Measurements from ENCODE around the gene ADAM12.

ADAM12 gene

DNA sequence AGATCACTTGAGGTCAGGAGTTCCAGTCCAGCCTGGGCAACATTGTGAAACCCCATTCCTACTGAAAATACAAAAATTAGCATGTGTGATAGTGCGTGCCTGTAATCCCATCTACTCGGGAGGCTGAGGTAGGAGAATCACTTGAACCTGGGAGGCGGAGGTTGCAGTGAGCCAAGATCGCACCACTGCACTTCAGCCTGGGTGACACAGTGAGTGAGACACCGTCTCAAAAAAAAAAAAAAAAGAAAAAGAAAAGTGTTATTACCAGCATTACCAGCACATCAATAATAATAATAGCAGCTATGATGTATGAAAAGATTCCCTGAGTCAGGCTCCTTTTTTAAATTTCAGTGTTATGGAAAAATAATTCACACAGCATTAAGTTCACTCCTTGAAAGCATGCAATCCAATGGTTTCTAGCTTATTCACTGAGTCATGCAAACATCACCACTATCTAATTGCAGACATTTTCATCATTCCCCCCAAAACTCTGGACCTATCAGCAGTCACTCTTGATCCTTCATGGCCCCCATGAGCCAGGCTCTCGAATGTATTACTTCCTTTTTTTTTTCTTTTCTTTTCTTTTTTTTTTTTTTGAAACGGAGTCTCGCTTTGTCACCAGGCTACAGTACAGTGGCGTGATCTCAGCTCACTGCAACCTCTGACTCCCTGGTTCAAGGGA, 263.5 kb downstream of the ADAM12 start:
- TF ChIP-seq, protein P1, sequence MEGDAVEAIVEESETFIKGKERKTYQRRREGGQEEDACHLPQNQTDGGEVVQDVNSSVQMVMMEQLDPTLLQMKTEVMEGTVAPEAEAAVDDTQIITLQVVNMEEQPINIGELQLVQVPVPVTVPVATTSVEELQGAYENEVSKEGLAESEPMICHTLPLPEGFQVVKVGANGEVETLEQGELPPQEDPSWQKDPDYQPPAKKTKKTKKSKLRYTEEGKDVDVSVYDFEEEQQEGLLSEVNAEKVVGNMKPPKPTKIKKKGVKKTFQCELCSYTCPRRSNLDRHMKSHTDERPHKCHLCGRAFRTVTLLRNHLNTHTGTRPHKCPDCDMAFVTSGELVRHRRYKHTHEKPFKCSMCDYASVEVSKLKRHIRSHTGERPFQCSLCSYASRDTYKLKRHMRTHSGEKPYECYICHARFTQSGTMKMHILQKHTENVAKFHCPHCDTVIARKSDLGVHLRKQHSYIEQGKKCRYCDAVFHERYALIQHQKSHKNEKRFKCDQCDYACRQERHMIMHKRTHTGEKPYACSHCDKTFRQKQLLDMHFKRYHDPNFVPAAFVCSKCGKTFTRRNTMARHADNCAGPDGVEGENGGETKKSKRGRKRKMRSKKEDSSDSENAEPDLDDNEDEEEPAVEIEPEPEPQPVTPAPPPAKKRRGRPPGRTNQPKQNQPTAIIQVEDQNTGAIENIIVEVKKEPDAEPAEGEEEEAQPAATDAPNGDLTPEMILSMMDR (conservative IDR thresholded peaks at IDR 0.05; ENCODE audit: control insufficient read depth, insufficient read depth, low read depth, low read length): no peak
- no peak for DNase-seq (ENCODE audit: low read depth)
- no peak overlapping the region for H3K4me3 ChIP-seq (ENCODE audit: control insufficient read depth, low read depth, low read length)

DNA sequence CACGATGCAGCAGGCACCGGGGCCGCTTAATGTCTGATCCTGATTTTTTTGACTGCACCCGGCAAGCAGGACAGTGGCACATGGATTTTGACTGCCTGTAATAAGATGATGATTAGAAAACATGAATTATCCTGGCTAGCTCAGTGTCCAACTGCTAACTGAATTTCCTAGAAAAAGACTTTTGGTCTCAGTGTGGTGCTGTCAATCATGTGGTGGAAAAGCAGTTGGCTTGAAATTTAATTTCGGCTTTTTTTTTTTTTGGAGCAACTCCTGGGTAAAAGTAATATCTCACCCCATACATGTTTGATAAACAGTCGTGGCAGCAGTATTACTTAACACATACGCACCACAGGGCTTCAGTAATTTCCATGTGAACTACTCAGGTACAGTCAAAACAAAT, 264.2 kb downstream of the ADAM12 start:
- TF ChIP-seq, protein P1 (conservative IDR thresholded peaks at IDR 0.05; ENCODE audit: control insufficient read depth, insufficient read depth, low read depth, low read length): no peak
- no peak overlapping the region for H3K4me3 ChIP-seq (ENCODE audit: control insufficient read depth, low read depth, low read length)
- DNase-seq (ENCODE audit: low read depth): no peak

DNA sequence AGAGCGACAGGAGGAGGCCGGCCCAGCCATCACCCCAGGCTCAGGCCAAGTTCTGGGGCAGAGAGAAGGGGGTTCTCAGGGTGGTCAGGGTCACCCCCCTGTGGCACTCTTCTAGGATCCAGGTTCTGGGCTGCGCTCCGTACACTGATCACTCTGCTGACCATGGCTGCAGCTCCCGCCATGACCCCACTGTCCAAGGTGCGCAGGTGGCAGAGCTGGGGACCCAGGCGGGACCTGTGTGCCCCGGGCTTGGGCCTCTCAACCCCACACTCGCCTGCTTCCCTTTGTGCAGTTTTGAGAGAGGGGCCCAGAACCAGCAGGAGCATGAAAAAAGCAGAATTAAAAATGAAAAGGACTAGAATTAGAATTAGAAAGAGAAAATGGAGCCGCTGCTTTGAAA, 264.8 kb downstream of the ADAM12 start:
- TF ChIP-seq, protein P1 (conservative IDR thresholded peaks at IDR 0.05; ENCODE audit: control insufficient read depth, insufficient read depth, low read depth, low read length): no peak
- DNase-seq (ENCODE audit: low read depth): no peak
- no peak overlapping the region for H3K4me3 ChIP-seq (ENCODE audit: control insufficient read depth, low read depth, low read length)

DNA sequence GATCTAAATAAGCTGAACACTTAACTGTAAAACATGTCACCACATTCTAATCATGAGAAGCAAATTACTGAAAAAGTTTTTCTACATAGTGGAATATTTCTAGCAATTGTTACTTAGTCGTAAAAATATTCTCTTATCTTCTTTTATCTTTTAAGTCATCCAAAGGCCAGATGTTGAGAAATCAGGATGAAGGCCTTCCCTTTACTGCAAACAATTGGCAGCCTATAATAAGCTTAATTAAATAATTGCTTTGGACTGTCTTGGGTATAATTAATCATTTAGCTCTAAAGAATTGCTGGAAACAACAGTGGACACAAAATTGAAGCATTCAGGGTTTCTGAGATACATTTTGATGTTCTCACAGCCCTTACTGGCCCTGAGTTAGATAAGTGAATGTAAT, 265.4 kb downstream of the ADAM12 start:
- TF ChIP-seq, protein P1 (conservative IDR thresholded peaks at IDR 0.05; ENCODE audit: control insufficient read depth, insufficient read depth, low read depth, low read length): no peak
- H3K4me3 ChIP-seq (ENCODE audit: control insufficient read depth, low read depth, low read length): no peak overlapping the region
- DNase-seq (ENCODE audit: low read depth): no peak

DNA sequence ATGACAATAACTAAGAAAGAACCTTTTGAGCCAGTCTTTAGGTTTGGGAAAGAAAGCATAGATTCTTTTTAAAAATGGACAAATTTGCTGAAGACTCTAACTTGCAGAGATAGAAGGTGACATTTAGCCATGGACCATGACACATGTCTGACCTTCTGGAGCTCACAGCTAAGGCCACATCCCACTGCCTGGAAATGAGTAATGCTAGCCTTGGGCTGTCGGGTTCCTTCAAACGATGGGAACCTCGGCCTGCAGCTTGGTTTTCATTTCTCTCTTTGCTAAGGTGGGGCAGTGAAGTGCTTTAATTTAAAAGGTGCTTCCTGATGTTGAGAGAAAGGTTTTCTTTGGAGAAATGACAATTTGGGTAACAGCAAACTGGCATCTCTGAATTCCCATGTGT, 268.7 kb downstream of the ADAM12 start:
- TF ChIP-seq, protein P1 (conservative IDR thresholded peaks at IDR 0.05; ENCODE audit: control insufficient read depth, insufficient read depth, low read depth, low read length): no peak
- no peak overlapping the region for H3K4me3 ChIP-seq (ENCODE audit: control insufficient read depth, low read depth, low read length)
- DNase-seq (ENCODE audit: low read depth): peak; percentile 28

DNA sequence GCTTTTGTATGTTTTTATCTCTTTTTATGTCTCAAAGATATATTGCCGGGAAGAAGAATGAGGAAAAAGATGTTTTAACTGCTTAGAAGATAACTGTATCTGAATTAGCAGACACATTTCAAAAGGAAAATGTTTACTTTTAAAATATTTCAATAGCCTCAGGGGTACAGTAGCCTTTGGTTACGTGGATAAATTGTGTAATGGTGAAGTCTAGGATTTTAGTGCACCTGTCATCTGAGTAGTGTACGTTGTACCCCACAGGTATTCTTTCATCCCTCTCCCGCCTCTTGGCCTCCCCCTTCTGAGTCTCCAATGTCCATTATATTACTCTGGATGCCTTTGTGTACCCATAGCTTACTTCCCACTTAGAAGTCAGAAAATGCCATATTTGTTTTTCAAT, 269.8 kb downstream of the ADAM12 start:
- H3K4me3 ChIP-seq (ENCODE audit: control insufficient read depth, low read depth, low read length): no peak overlapping the region
- TF ChIP-seq, protein P1 (conservative IDR thresholded peaks at IDR 0.05; ENCODE audit: control insufficient read depth, insufficient read depth, low read depth, low read length): no peak
- DNase-seq (ENCODE audit: low read depth): no peak

DNA sequence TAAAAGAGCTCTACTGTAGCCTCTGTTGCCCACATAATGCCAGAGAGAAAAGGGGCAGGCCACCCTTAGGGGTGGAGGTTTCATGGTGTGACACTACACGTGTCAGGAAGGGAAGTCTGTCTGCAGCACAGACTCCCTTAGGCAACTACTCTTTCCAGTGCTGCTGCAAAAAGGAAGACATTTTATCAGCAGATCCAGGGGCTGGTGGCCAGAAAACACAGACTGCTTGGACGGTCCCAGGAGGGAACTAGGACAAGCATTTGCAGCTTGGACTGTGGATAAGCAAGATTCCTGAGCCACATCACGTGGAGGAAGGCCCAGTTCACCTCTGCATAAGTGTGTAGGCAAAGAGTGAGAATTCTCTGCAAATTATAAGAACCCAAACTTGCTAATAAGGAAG, 271.1 kb downstream of the ADAM12 start:
- H3K4me3 ChIP-seq (ENCODE audit: control insufficient read depth, low read depth, low read length): no peak overlapping the region
- no peak for DNase-seq (ENCODE audit: low read depth)
- TF ChIP-seq, protein P1 (conservative IDR thresholded peaks at IDR 0.05; ENCODE audit: control insufficient read depth, insufficient read depth, low read depth, low read length): no peak

Measured in fibroblast of mammary gland (primary cell).